Neural cell (in vitro differentiated cells): Measurements from ENCODE around the gene DUS2.

Experiments
- EP300 ChIP-seq: fragments of 450-650 bp; conservative IDR thresholded peaks from 2 replicates; pipeline ENCODE4 v1.6.1; 2014; ENCODE audit warnings: antibody characterized with exemption, mild to moderate bottlenecking, moderate library complexity; ENCODE audit not compliant: poor library complexity, severe bottlenecking
- EZH2 ChIP-seq: fragments of 200-600, 300-800 bp; shearing (Covaris generic), sonication (generic); IDR thresholded peaks from 2 replicates; pipeline ENCODE4 v1.6.1; 2014; ENCODE audit warnings: antibody characterized with exemption, low read length, borderline replicate concordance, mild to moderate bottlenecking; ENCODE audit not compliant: insufficient read depth, poor library complexity, severe bottlenecking
- POLR2AphosphoS5 ChIP-seq: IDR thresholded peaks from 2 replicates; pipeline ENCODE4 v1.6.1; 2012
- RAD21 ChIP-seq: fragments of 450-650 bp; conservative IDR thresholded peaks from 2 replicates; pipeline ENCODE4 v1.6.1; 2014; ENCODE audit warnings: antibody characterized with exemption, mild to moderate bottlenecking, moderate library complexity
- REST ChIP-seq: IDR thresholded peaks from 2 replicates; pipeline ENCODE4 v1.6.1; 2012; ENCODE audit warnings: borderline replicate concordance
- SMC3 ChIP-seq: fragments of 450-650 bp; conservative IDR thresholded peaks from 2 replicates; pipeline ENCODE4 v1.6.1; 2014; ENCODE audit warnings: antibody characterized with exemption, mild to moderate bottlenecking, moderate library complexity; ENCODE audit not compliant: poor library complexity
- TAF1 ChIP-seq: IDR thresholded peaks from 2 replicates; pipeline ENCODE4 v1.6.1; 2012; ENCODE audit warnings: low read depth
- TF ChIP-seq, protein P1 (sequence below): fragments of 450-650 bp; IDR thresholded peaks from 2 replicates; pipeline ENCODE4 v1.5.1; 2014; ENCODE audit warnings: antibody characterized with exemption, mild to moderate bottlenecking, moderate library complexity; ENCODE audit not compliant: poor library complexity, severe bottlenecking

GRCh38 chr16:68000450-68000849 lies 22.6 kb upstream of the DUS2 start:
- no peak for TF ChIP-seq POLR2AphosphoS5
- TF ChIP-seq, protein P1, sequence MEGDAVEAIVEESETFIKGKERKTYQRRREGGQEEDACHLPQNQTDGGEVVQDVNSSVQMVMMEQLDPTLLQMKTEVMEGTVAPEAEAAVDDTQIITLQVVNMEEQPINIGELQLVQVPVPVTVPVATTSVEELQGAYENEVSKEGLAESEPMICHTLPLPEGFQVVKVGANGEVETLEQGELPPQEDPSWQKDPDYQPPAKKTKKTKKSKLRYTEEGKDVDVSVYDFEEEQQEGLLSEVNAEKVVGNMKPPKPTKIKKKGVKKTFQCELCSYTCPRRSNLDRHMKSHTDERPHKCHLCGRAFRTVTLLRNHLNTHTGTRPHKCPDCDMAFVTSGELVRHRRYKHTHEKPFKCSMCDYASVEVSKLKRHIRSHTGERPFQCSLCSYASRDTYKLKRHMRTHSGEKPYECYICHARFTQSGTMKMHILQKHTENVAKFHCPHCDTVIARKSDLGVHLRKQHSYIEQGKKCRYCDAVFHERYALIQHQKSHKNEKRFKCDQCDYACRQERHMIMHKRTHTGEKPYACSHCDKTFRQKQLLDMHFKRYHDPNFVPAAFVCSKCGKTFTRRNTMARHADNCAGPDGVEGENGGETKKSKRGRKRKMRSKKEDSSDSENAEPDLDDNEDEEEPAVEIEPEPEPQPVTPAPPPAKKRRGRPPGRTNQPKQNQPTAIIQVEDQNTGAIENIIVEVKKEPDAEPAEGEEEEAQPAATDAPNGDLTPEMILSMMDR = no peak
- TF ChIP-seq EP300 = no peak
- TF ChIP-seq SMC3 = no peak
- TF ChIP-seq TAF1 = no peak
- no peak for TF ChIP-seq REST
- no peak for TF ChIP-seq EZH2
- no peak for TF ChIP-seq RAD21
